Lung (tissue), 12 donors: ENCODE data around the gene CDH26. TPM values are rescaled to one million over a fixed set of nuclear protein-coding genes. Genes with fewer than 3 reads are reported as not detected.
A peak's percentile ranks its signal among the peaks of the same experiment; 100 is the strongest.

Source experiments
- ATAC-seq: fragments of 200-7000 bp; cut with Tn5 transposase; one replicate; pipeline ENCODE4 v1.9.1; 2020; ENCODE audit warnings: moderate number of reproducible peaks; ENCODE audit not compliant: insufficient read depth, low FRiP score
- DNase-seq, 3 donors: peaks; one replicate each; pipeline ENCODE4 v3.0.0-alpha.2; 2013 to 2017
- H3K27ac ChIP-seq, 2 donors: one replicate each; pipeline ENCODE4 v1.5.1; 2013; ENCODE audit warnings: mild to moderate bottlenecking in 2 of 2, moderate library complexity in 2 of 2, control low read depth in 1 of 2, inconsistent platforms in 1 of 2, low read depth in 1 of 2, low read length in 1 of 2
- H3K27me3 ChIP-seq, 3 donors: one replicate each; pipeline ENCODE4 v1.5.1; 2013; ENCODE audit warnings: low read length in 2 of 3; ENCODE audit not compliant: control insufficient read depth in 3 of 3, insufficient read depth in 3 of 3
- H3K36me3 ChIP-seq, 4 donors: one replicate each; pipeline ENCODE4 v1.5.1; 2013; ENCODE audit warnings: low read length in 4 of 4, mild to moderate bottlenecking in 1 of 4, moderate library complexity in 1 of 4; ENCODE audit not compliant: control insufficient read depth in 4 of 4, insufficient read depth in 4 of 4
- H3K4me1 ChIP-seq, 5 donors: one replicate each; pipeline ENCODE4 v1.5.1; 2013; ENCODE audit warnings: low read length in 5 of 5, mild to moderate bottlenecking in 2 of 5, moderate library complexity in 1 of 5; ENCODE audit not compliant: control insufficient read depth in 5 of 5, insufficient read depth in 5 of 5
- H3K4me3 ChIP-seq: one replicate; pipeline ENCODE4 v1.5.1; 2013; ENCODE audit warnings: mild to moderate bottlenecking, control low read depth, moderate library complexity
- H3K9ac ChIP-seq, 2 donors: one replicate each; pipeline ENCODE4 v1.5.1; 2013; ENCODE audit warnings: low read length in 2 of 2, control low read depth in 1 of 2; ENCODE audit not compliant: insufficient read depth in 1 of 2
- H3K9me3 ChIP-seq, 4 donors: one replicate each; pipeline ENCODE4 v1.5.1; 2013; ENCODE audit warnings: low read length in 3 of 4, mild to moderate bottlenecking in 1 of 4, moderate library complexity in 1 of 4; ENCODE audit not compliant: control insufficient read depth in 4 of 4, insufficient read depth in 3 of 4
- WGBS, 2 donors: extraction: QIAGEN DNeasy Blood & Tissue Kit; methylation state at CpG; one replicate each; pipeline ENCODE4 v1.1.7; 2013; 5-methylcytosine and 5-hydroxymethylcytosine counted together
- polyA plus RNA-seq, 2 donors: library from polyadenylated mRNA; stranded (reverse); fragments of 200-250 nt; gene quantifications; one replicate each; pipeline ENCODE4 v1.2.1, GENCODE V29; 2013
- total RNA-seq, 2 donors: library from RNA; depleted of rRNA in 1 of 2; stranded (reverse); fragments of >200 nt in 1 of 2; gene quantifications; one replicate each; pipeline ENCODE4 v1.2.1, GENCODE V29; 2014 to 2021
- TF ChIP-seq, protein P1 (sequence below): IDR thresholded peaks from 2 replicates; pipeline ENCODE4 v1.5.1; 2012; ENCODE audit warnings: mild to moderate bottlenecking; ENCODE audit errors: control extremely low read depth, extremely low read depth
- donor health status: control.
- donor health status: control.
- donor health status: Bipolar disorder and iron deficiency.
- donor health status: healthy.
- donor health status: DM: yes; HTN: yes; CAD: no.

Gene CDH26
- total and polyA plus RNA-seq, 4 donors = 5.7 to 11.3 (median 7.8) TPM

DNA sequence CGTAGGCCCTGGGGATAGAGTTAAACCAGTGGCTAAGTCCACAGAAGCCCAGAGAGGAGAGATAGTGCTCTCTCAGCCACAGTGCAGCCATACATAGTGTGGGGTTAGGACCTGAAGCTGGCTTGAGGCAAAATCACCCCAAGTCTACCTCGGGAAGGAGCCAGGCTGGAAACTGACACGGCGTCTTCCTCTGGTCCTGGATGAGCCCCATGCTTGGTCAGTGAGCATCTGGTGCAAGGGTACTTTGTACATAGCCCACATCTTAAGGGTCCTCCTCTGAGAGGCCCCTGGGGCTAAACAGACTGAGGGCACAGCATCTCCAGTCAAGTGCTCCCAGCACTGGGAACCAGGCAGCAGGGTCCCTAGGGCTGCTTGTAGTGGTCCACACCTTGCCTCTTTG lies 45.6 kb downstream of the CDH26 start:
- WGBS, 2 donors = 86 to 95% methylated on average over 4 of the region's 4 CpGs
- Histone ChIP-seq H3K27ac (no peak overlapping the region), H3K9me3 (no peaks in the 10 kb centered on the region), H3K27me3 (no peaks in the 10 kb centered on the region), H3K4me1 (peaks cover 0 to 6% (median 4%) of the 10 kb centered on the region in 5 donors), H3K36me3 (peaks cover 0 to 3% (median 0%) of the 10 kb centered on the region in 4 donors), H3K9ac (no peak overlapping the region), H3K4me3 (no peak overlapping the region)
- no peak for ATAC-seq
- TF ChIP-seq, protein P1, sequence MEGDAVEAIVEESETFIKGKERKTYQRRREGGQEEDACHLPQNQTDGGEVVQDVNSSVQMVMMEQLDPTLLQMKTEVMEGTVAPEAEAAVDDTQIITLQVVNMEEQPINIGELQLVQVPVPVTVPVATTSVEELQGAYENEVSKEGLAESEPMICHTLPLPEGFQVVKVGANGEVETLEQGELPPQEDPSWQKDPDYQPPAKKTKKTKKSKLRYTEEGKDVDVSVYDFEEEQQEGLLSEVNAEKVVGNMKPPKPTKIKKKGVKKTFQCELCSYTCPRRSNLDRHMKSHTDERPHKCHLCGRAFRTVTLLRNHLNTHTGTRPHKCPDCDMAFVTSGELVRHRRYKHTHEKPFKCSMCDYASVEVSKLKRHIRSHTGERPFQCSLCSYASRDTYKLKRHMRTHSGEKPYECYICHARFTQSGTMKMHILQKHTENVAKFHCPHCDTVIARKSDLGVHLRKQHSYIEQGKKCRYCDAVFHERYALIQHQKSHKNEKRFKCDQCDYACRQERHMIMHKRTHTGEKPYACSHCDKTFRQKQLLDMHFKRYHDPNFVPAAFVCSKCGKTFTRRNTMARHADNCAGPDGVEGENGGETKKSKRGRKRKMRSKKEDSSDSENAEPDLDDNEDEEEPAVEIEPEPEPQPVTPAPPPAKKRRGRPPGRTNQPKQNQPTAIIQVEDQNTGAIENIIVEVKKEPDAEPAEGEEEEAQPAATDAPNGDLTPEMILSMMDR = no peak
- DNase-seq = no peak

DNA sequence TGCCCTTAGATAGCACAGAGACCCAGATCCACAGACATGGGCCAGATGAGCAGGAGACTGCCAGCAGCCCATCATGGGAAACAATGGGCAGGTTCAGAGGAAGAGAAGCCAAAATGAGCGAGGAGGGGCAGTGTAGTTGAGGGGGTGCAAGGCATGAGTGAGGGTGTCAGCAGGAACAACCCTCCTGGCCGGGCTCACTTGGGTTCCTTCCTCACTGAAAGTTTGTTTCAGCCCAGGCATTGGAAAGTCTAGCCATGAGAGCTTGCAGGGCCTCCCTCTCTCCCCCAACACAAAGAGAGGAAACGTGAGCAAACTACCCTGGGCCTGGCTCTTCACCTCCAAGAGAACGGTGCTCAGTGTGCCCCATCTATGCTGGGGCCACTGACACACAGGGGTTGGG lies 48.0 kb downstream of the CDH26 start:
- no peak for ATAC-seq
- Histone ChIP-seq H3K27ac (no peak overlapping the region), H3K4me1 (peaks cover 0 to 2% (median 0%) of the 10 kb centered on the region in 5 donors), H3K9ac (no peak overlapping the region), H3K27me3 (no peaks in the 10 kb centered on the region), H3K4me3 (no peak overlapping the region), H3K36me3 (peaks cover 0 to 5% (median 0%) of the 10 kb centered on the region in 4 donors), H3K9me3 (no peaks in the 10 kb centered on the region)
- 83 to 85% methylated on average over 4 of the region's 4 CpGs for WGBS, 2 donors
- TF ChIP-seq, protein P1 = no peak
- no peak for DNase-seq

DNA sequence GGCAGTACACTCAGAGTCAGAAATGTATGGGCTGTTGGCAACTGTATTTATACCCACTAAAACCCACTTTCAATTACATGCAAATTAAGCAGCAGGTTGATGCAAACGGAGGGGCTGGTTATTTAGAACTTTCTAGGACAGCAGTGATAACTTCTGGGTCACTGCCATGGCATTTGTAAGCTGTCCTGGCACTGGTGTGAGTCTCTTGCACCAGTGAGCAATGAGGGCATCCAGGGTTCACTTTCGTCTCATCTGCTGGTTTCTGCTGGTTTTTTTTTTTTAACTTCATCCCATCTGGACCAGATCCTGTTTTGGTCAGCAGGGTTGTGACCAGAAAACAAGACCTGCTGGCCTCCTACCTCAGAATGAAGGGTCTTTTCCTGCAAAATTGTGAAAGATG lies 49.2 kb downstream of the CDH26 start:
- DNase-seq = peak in 1 of 3 donors; percentile 50
- Histone ChIP-seq H3K27ac (no peak overlapping the region), H3K36me3 (peaks cover 0 to 5% (median 0%) of the 10 kb centered on the region in 4 donors), H3K4me3 (no peak overlapping the region), H3K4me1 (no peaks in the 10 kb centered on the region), H3K9ac (no peak overlapping the region), H3K9me3 (no peaks in the 10 kb centered on the region), H3K27me3 (no peaks in the 10 kb centered on the region)
- no peak for ATAC-seq
- 61 to 76% methylated on average over 2 of the region's 2 CpGs for WGBS, 2 donors
- TF ChIP-seq, protein P1 = no peak
